Activated T-helper 1 cell treated with anti-CD3 and anti-CD28 coated beads, Interleukin-12 subunit alpha, Interleukin-12 subunit beta, Interleukin-2, Interleukin-4 antibody, amounts not matched to agents 30 ng/mL and 10 ng/mL and 1 ng/mL, durations not matched to agents 14 hours and 24 hours and 36 hours (primary cell): ENCODE results near the gene SULF2. TPM values are rescaled to one million over a fixed set of nuclear protein-coding genes. Genes with fewer than 3 reads are reported as not detected.

Experiments used
- DNase-seq: peaks from one replicate; pipeline ENCODE4 v3.0.0; 2021; ENCODE audit warnings: low spot score
- H3K27ac Mint-ChIP-seq: one replicate; pipeline ENCODE4 v1.8.0; 2021; ENCODE audit warnings: mild to moderate bottlenecking, mixed read lengths
- H3K27me3 Mint-ChIP-seq: one replicate; pipeline ENCODE4 v1.8.0; 2022; ENCODE audit warnings: mild to moderate bottlenecking, moderate library complexity, mixed read lengths; ENCODE audit not compliant: insufficient read depth
- H3K36me3 Mint-ChIP-seq: one replicate; pipeline ENCODE4 v1.8.0; 2021; ENCODE audit warnings: low read depth, mixed read lengths
- H3K4me1 Mint-ChIP-seq: one replicate; pipeline ENCODE4 v1.8.0; 2021; ENCODE audit warnings: low read depth, mixed read lengths
- H3K4me3 Mint-ChIP-seq: one replicate; pipeline ENCODE4 v1.8.0; 2021; ENCODE audit warnings: mild to moderate bottlenecking, moderate library complexity, mixed read lengths
- H3K9me3 Mint-ChIP-seq: one replicate; pipeline ENCODE4 v1.8.0; 2021; ENCODE audit warnings: mixed read lengths
- intact Hi-C: fragments of 100-400 bp; cut with micrococcal nuclease; formaldehyde crosslinking; loops from one replicate; pipeline ENCODE4 v1.15.1; 2024
- total RNA-seq: library from RNA; stranded (reverse); gene quantifications from 2 replicates; pipeline ENCODE4 v1.2.3, GENCODE V29; 2022

The SULF2 gene
- total RNA-seq, 1 donor from 2014 or later, result 0.52 TPM

- H3K36me3 Mint-ChIP-seq, result peaks cover 60% of the 10 kb centered on the region
- no peaks in the 10 kb centered on the region for H3K4me1 Mint-ChIP-seq
- H3K27me3 Mint-ChIP-seq, result no peaks in the 10 kb centered on the region
- H3K27ac Mint-ChIP-seq, result no peak overlapping the region
- H3K4me3 Mint-ChIP-seq, result no peak overlapping the region
- DNase-seq, result no peak
- intact Hi-C loops, result no loop called here
- H3K9me3 Mint-ChIP-seq, result no peaks in the 10 kb centered on the region
These were observed 136.3 kb downstream of the SULF2 start for GRCh38 chr20:47648943-47649342.

GRCh38 chr20:47647994-47648393 lies 137.3 kb downstream of the SULF2 start:
- Mint-ChIP-seq H3K4me1 (no peaks in the 10 kb centered on the region), H3K27ac (no peak overlapping the region)
- intact Hi-C loops, result no loop called here

GRCh38 chr20:47645632-47646031 lies 139.6 kb downstream of the SULF2 start:
- Mint-ChIP-seq H3K4me1 (no peaks in the 10 kb centered on the region), H3K4me3 (no peak overlapping the region), H3K27me3 (no peaks in the 10 kb centered on the region), H3K36me3 (peaks cover 57% of the 10 kb centered on the region), H3K9me3 (no peaks in the 10 kb centered on the region), H3K27ac (no peak overlapping the region)
- no peak for DNase-seq
- intact Hi-C loops, result no loop called here

More at GRCh38 chr20:47647994-47648393, 137.3 kb downstream of the SULF2 start:
- Mint-ChIP-seq H3K9me3 (no peaks in the 10 kb centered on the region), H3K4me3 (no peak overlapping the region), H3K36me3 (peaks cover 61% of the 10 kb centered on the region), H3K27me3 (no peaks in the 10 kb centered on the region)
- no peak for DNase-seq

- H3K27ac Mint-ChIP-seq, result no peak overlapping the region
- no peaks in the 10 kb centered on the region for H3K9me3 Mint-ChIP-seq
- DNase-seq, result no peak
- no peaks in the 10 kb centered on the region for H3K4me1 Mint-ChIP-seq
- H3K4me3 Mint-ChIP-seq, result no peak overlapping the region
- no peaks in the 10 kb centered on the region for H3K27me3 Mint-ChIP-seq
- intact Hi-C loops, result no loop called here
- H3K36me3 Mint-ChIP-seq, result peaks cover 57% of the 10 kb centered on the region
These were observed 142.7 kb downstream of the SULF2 start for GRCh38 chr20:47642624-47643023.

- intact Hi-C loops, result no loop called here
- H3K36me3 Mint-ChIP-seq, result peaks cover 60% of the 10 kb centered on the region
These were observed 143.2 kb downstream of the SULF2 start for GRCh38 chr20:47642118-47642517.

GRCh38 chr20:47638851-47639250 lies 146.4 kb downstream of the SULF2 start:
- Mint-ChIP-seq H3K9me3 (no peaks in the 10 kb centered on the region), H3K27ac (no peak overlapping the region), H3K4me3 (no peak overlapping the region), H3K27me3 (no peaks in the 10 kb centered on the region), H3K4me1 (no peaks in the 10 kb centered on the region), H3K36me3 (peaks cover 63% of the 10 kb centered on the region)
- DNase-seq, result no peak
- intact Hi-C loops, result no loop called here

More at GRCh38 chr20:47642118-47642517, 143.2 kb downstream of the SULF2 start:
- no peak for DNase-seq
- Mint-ChIP-seq H3K27me3 (no peaks in the 10 kb centered on the region), H3K4me3 (no peak overlapping the region), H3K4me1 (no peaks in the 10 kb centered on the region), H3K9me3 (no peaks in the 10 kb centered on the region), H3K27ac (peak overlapping the region; percentile 3)

GRCh38 chr20:47635256-47635655 lies 150.0 kb downstream of the SULF2 start:
- Mint-ChIP-seq H3K9me3 (no peaks in the 10 kb centered on the region), H3K27me3 (no peaks in the 10 kb centered on the region), H3K36me3 (peaks cover 58% of the 10 kb centered on the region), H3K27ac (no peak overlapping the region), H3K4me3 (no peak overlapping the region), H3K4me1 (no peaks in the 10 kb centered on the region)
- DNase-seq, result no peak
- intact Hi-C loops, result no loop called here

GRCh38 chr20:47631078-47631477 lies 154.2 kb downstream of the SULF2 start:
- peaks cover 51% of the 10 kb centered on the region for H3K36me3 Mint-ChIP-seq
- H3K27me3 Mint-ChIP-seq, result no peaks in the 10 kb centered on the region
- H3K27ac Mint-ChIP-seq, result no peak overlapping the region
- no peaks in the 10 kb centered on the region for H3K9me3 Mint-ChIP-seq
- intact Hi-C loops, result no loop called here
- H3K4me3 Mint-ChIP-seq, result no peak overlapping the region
- H3K4me1 Mint-ChIP-seq, result peaks cover 9% of the 10 kb centered on the region
- DNase-seq, result no peak

GRCh38 chr20:47629907-47630306 lies 155.4 kb downstream of the SULF2 start:
- no peak overlapping the region for H3K4me3 Mint-ChIP-seq
- DNase-seq, result no peak
- H3K27me3 Mint-ChIP-seq, result no peaks in the 10 kb centered on the region
- H3K4me1 Mint-ChIP-seq, result peaks cover 16% of the 10 kb centered on the region
- H3K36me3 Mint-ChIP-seq, result peaks cover 50% of the 10 kb centered on the region
- no peak overlapping the region for H3K27ac Mint-ChIP-seq
- no peaks in the 10 kb centered on the region for H3K9me3 Mint-ChIP-seq
- intact Hi-C loops, result no loop called here

- Mint-ChIP-seq H3K4me3 (no peak overlapping the region), H3K27ac (no peak overlapping the region), H3K4me1 (peaks cover 31% of the 10 kb centered on the region), H3K36me3 (peaks cover 38% of the 10 kb centered on the region), H3K27me3 (no peaks in the 10 kb centered on the region), H3K9me3 (no peaks in the 10 kb centered on the region)
- intact Hi-C loops, result no loop called here
- no peak for DNase-seq
These were observed 157.7 kb downstream of the SULF2 start for GRCh38 chr20:47627540-47627939.

GRCh38 chr20:47623206-47623605 lies 162.1 kb downstream of the SULF2 start:
- intact Hi-C loops, result loop anchor here (5.0 kb wide), 1 partner anchor 36 kb away; no protein-coding TSS in a partner anchor
- Mint-ChIP-seq H3K27ac (no peak overlapping the region), H3K9me3 (no peaks in the 10 kb centered on the region), H3K36me3 (peaks cover 31% of the 10 kb centered on the region), H3K27me3 (no peaks in the 10 kb centered on the region), H3K4me1 (peaks cover 45% of the 10 kb centered on the region), H3K4me3 (no peak overlapping the region)
- DNase-seq, result no peak

- no peak for DNase-seq
- intact Hi-C loops, result loop anchor here (5.0 kb wide), 1 partner anchor 35 kb away; no protein-coding TSS in a partner anchor
- Mint-ChIP-seq H3K4me1 (peaks cover 53% of the 10 kb centered on the region), H3K27me3 (no peaks in the 10 kb centered on the region), H3K27ac (peak overlapping the region; percentile 60), H3K36me3 (peaks cover 30% of the 10 kb centered on the region), H3K9me3 (no peaks in the 10 kb centered on the region), H3K4me3 (no peak overlapping the region)
These were observed 163.1 kb downstream of the SULF2 start for GRCh38 chr20:47622118-47622665.

GRCh38 chr20:47620808-47621805 lies 164.2 kb downstream of the SULF2 start:
- Mint-ChIP-seq H3K27me3 (no peaks in the 10 kb centered on the region), H3K4me3 (no peak overlapping the region), H3K9me3 (no peaks in the 10 kb centered on the region), H3K27ac (peak overlapping the region; percentile 19), H3K36me3 (peaks cover 28% of the 10 kb centered on the region), H3K4me1 (peaks cover 51% of the 10 kb centered on the region)
- no peak for DNase-seq
- intact Hi-C loops, result loop anchor here (1.0 to 5.0 kb wide), 5 partner anchors 34 to 424 kb away; no protein-coding TSS in a partner anchor
